GM19468 (cell line): ENCODE results near the gene HRH2.
"Not testable (repeated sequence)": the region's sequence is repeated elsewhere in the genome, so short reads cannot be mapped to it uniquely, and the experiment has no call there.

ENCODE experiments used
- ATAC-seq: cut with Tn5 transposase; IDR thresholded peaks from one replicate; pipeline ENCODE4 v1.9.1; 2021; ENCODE audit warnings: mild to moderate bottlenecking, moderate library complexity, moderate number of reproducible peaks; ENCODE audit not compliant: unreplicated experiment; ENCODE audit errors: extremely low read depth

HRH2 gene

GRCh38 chr5:175640106-175640775, 17.6 kb upstream of the HRH2 start:
- ATAC-seq: no peak

- ATAC-seq: no peak
Measured at GRCh38 chr5:175642998-175643397, 14.9 kb upstream of the HRH2 start.

- ATAC-seq: no peak
Measured at GRCh38 chr5:175646251-175646650, 11.6 kb upstream of the HRH2 start.

DNA sequence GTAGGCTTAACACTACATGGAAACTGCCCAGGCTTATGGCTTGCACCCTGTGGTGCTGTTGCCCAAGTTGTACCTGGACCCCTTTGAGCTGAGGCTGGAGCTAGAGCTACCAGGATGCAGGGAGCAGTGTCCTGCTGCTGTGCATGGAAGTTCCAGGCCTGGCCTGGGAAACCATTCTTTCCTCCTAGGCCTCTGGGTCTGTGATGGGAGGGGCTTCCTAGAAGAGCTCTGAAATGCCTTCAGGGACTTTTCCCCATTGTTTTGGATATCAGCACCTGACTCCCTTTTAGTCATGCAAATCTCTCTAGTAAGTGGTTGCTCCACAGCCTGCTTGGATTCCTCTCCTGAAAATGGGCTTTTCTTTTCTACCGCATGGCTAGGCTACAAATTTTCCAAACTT, 7.9 kb upstream of the HRH2 start:
- ATAC-seq: no peak

GRCh38 chr5:175650430-175651205, 7.3 kb upstream of the HRH2 start:
- not testable (repeated sequence) for ATAC-seq

DNA sequence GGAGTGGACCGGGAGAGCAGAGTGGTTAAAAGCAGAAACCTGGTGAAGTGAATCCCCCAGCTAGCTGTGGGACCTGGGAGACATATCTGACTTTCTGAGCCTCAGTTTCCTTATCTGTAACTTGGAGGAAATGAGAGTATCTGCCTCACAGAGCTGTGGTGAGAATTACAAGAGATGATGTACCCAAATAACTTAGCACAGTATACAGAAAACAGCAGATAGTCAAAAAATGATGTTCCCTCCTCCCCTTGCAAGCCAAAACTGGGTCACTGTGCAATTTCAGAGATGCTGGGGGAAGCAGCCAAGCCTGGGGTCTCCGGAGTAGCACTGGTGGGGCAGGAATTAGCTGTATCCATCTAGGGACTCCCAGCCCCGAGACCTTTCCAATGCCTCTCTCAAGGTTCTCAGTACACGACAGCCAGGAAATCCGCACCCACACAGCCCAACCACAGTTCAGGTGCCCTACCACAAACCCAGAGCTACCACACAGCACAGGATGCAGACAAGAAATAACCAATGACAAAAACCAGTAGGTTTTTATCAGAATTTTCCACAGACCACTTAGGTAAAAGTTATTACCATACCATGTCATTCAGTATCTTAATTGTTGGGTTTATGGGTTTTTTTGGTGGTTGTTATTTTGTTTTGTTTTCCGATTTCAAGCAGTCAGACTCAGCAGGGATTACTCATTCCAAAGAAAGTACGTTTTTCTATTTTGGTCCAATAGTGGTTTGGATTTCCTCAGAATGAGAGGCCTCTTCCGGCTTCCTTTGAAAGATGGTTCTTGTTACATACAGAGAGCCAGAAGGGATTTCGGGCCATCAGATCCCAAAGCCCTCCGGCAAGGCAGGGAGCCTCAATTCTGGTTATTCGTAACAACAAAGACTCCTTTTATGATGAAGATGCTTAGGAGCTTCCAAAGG, 4.9 kb upstream of the HRH2 start:
- ATAC-seq: no peak

DNA sequence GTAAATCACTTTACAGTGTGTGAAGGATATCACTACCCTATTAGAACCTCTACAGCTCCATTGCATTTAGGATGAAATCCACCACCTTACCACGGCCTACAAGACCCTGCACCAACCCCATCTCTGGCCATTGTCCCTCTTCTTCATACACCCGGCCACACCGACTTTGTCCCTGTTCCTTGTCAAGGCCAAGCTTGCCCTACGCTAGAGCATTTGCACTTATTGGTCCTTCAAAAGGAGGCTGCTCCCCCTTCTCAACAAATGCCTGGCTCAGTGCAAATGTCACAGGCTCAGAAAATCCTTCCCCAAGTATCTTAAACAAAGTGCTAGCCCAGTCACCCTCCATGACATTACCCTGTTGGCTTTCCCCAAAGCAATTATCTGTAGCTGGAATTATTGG, 4.1 kb upstream of the HRH2 start:
- no peak for ATAC-seq

GRCh38 chr5:175654339-175654738, 3.5 kb upstream of the HRH2 start:
- ATAC-seq: no peak

DNA sequence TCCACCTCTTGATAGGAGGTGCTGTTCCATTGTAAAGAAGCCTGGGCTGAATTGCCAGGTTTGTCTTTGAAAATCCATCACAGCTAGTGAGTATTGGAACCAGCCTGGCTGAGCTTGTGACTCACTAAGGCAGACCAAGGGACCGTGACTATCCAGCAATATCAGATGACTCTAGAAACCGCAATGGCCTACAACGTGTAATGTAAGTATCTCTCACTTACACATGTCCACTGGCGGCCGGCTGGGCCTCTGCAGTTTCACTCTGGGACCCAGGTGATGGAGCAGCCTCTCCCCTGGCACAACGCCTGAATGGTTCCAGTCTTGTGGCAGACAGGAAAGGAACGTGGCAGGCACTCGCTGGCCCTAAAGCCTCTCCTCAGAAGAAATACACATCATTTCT, 3.1 kb upstream of the HRH2 start:
- ATAC-seq: no peak

- ATAC-seq: no peak
Measured at GRCh38 chr5:175655411-175655810, 2.5 kb upstream of the HRH2 start.

- ATAC-seq: no peak
Measured at GRCh38 chr5:175656966-175657365, 905 bp upstream of the HRH2 start.

- ATAC-seq: no peak
Measured at GRCh38 chr5:175658299-175659145, 651 bp downstream of the HRH2 start.

- ATAC-seq: no peak
Measured at GRCh38 chr5:175659546-175660253, 1.8 kb downstream of the HRH2 start.

- no peak for ATAC-seq
Measured at GRCh38 chr5:175663186-175664184, 5.6 kb downstream of the HRH2 start.

DNA sequence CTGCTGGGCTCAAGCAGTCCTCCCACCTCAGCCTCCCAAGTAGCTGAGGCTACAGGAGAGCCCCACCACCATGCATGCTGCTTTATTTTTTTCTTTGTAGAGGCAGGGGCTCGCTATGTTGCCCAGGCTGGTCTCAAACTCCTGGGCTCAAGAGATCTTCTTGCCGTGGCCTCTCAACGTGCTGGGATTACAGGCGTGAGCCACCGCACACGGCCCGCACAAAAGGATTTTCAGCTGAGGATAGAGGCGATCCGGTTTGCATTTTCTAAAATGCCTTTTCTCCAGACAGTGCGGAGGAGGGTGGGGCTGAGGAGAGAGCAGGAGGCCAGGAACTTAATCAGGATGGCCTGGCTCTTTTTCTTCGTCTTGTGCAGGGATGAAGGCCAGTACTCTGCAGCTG, 6.9 kb downstream of the HRH2 start:
- no peak for ATAC-seq

- no peak for ATAC-seq
Measured at GRCh38 chr5:175666216-175666615, 8.3 kb downstream of the HRH2 start.

DNA sequence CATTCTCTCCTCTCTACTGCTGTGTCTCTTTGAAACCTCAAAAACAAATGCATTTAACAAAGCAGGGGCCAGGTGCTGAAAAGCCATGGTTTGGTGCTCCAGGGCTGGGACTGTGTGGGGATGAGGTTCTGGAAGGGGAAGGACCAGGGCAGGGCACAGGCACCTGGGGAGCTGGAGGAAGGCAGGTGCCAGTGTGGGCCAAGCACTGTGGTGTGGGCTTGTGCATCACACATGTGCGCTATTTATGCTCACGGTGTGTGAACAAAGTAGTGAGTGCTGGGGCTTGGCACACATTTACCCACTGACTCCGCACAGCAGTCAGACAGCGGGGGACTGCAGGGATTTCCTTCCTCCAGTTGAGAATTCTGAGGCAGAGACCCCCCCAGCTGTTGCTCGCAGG, 10.1 kb downstream of the HRH2 start:
- no peak for ATAC-seq

DNA sequence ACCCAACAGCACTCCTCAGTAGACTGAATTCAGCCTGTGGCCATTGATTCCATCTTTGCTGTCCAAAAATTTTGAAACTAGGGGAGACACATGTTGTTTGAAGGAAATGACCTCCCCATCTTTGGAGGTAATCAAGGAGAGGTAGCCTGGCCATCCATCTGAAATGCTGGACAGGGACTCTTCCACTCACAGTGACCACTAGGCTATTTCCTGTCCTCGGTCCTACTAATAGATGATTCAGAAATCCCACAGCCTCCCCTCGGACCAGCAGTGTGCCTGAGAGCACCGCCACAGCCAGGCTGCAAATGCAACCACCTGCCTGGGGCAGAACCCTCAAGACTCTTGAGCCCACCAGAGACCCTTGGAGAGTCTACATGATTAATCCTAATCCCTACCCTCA, 12.5 kb downstream of the HRH2 start:
- no peak for ATAC-seq
